K562 (cell line): Measurements from ENCODE around the gene GALNT9. TPM values are rescaled to one million over a fixed set of nuclear protein-coding genes. Genes with fewer than 3 reads are reported as not detected.
A peak's percentile ranks its signal among the peaks of the same experiment; 100 is the strongest.

Source experiments
- ATAC-seq: fragments of 200-7000 bp; cut with Tn5 transposase; 3 replicates; pipeline ENCODE4 v1.9.1; 2020; ENCODE audit warnings: moderate library complexity
- BruUV-seq: library from RNA; stranded (reverse); fragments of 400-500 nt; replicated peaks from 2 replicates; lab custom pipeline; 2021; lab: Mats Ljungman, UMichigan
- CTCF ChIA-PET: fragments of 300-600 bp; formaldehyde crosslinking; extraction: SDS; loops from one replicate; lab custom pipeline; 2021; ENCODE audit warnings: low intra/inter-chr PET ratio; lab: Yijun Ruan, JAX
- POLR2A ChIA-PET: fragments of 300-600, 350-650 bp; sonication (Branson Sonifier 250); formaldehyde crosslinking; extraction: SDS; loops from one replicate; lab custom pipeline; 2021; ENCODE audit warnings: antibody characterized with exemption, inconsistent platforms; lab: Yijun Ruan, JAX
- DNase-seq, 4 experiments: peaks; one replicate each; pipeline versions ENCODE4 v3.0.0 to v3.0.0-alpha.2; 2011 to 2018; ENCODE audit warnings: low spot score in 3 of 4, mixed read lengths in 3 of 4; ENCODE audit errors: extremely low read depth in 1 of 4
- FAIRE-seq: peaks from 2 replicates; lab custom pipeline; 2011; peaks lifted over from hg19 to GRCh38; lab: Jason Lieb, UNC
- H2AFZ ChIP-seq: 2 replicates; pipeline ENCODE4 v1.6.0; 2011; ENCODE audit warnings: low read depth, low read length, control low read depth, inconsistent platforms
- H3K27ac ChIP-seq: fragments of 200-600 bp; 3 replicates; pipeline ENCODE4 v1.8.0; 2011; ENCODE audit warnings: low read depth, mild to moderate bottlenecking, control low read depth, inconsistent platforms, low read length, moderate library complexity, mixed read lengths; ENCODE audit errors: extremely low read depth
- H3K27me3 ChIP-seq, 2 experiments: fragments of 300-600 bp in 1 of 2; 2 replicates in 1 of 2; 3 replicates in 1 of 2; pipeline versions ENCODE4 v1.6.0 to v1.8.0; 2011; ENCODE audit warnings: inconsistent platforms in 2 of 2, low read length in 2 of 2, mild to moderate bottlenecking in 1 of 2, mixed read lengths in 1 of 2, moderate library complexity in 1 of 2; ENCODE audit not compliant: control insufficient read depth in 2 of 2, insufficient read depth in 2 of 2
- H3K36me3 ChIP-seq: fragments of 300-600 bp; 3 replicates; pipeline ENCODE4 v1.8.0; 2011; ENCODE audit warnings: mild to moderate bottlenecking, low read length, inconsistent platforms; ENCODE audit not compliant: control insufficient read depth, insufficient read depth
- H3K4me1 ChIP-seq, 2 experiments: fragments of 200-600 bp in 1 of 2; replicated peaks in 1 of 2; 2 replicates in 1 of 2; 3 replicates in 1 of 2; pipeline versions ENCODE4 v1.5.1 to v1.8.0; 2011; ENCODE audit warnings: inconsistent platforms in 2 of 2, low read length in 2 of 2, mild to moderate bottlenecking in 1 of 2, mixed read lengths in 1 of 2, moderate library complexity in 1 of 2; ENCODE audit not compliant: control insufficient read depth in 2 of 2, insufficient read depth in 2 of 2
- H3K4me2 ChIP-seq: 2 replicates; pipeline ENCODE4 v1.6.1; 2011; ENCODE audit warnings: low read length, control low read depth, inconsistent platforms, mixed read lengths; ENCODE audit not compliant: insufficient read depth
- H3K4me3 ChIP-seq: fragments of 200-600 bp; sonication (generic), shearing (Covaris generic); 2 replicates; pipeline ENCODE4 v1.5.1; 2016; ENCODE audit warnings: control low read depth, inconsistent platforms
- H3K79me2 ChIP-seq: fragments of 200-600 bp; 3 replicates; pipeline ENCODE4 v1.8.0; 2011; ENCODE audit warnings: low read length, inconsistent platforms; ENCODE audit not compliant: control insufficient read depth, insufficient read depth
- H3K9ac ChIP-seq, 2 experiments: 2 replicates each; pipeline versions ENCODE4 v1.6.0 to v1.6.1; 2011; ENCODE audit warnings: low read depth in 2 of 2, low read length in 2 of 2, control low read depth in 1 of 2, inconsistent platforms in 1 of 2, mild to moderate bottlenecking in 1 of 2, mixed read lengths in 1 of 2; ENCODE audit not compliant: insufficient read depth in 1 of 2
- H3K9me1 ChIP-seq: one replicate; pipeline ENCODE4 v1.6.0; 2011; ENCODE audit warnings: inconsistent platforms, mild to moderate bottlenecking, low read length, moderate library complexity; ENCODE audit not compliant: control insufficient read depth, insufficient read depth
- H3K9me3 ChIP-seq: replicated peaks from 2 replicates; pipeline ENCODE4 v1.5.1; 2011; ENCODE audit warnings: low read depth, low read length, inconsistent platforms; ENCODE audit not compliant: control insufficient read depth, insufficient read depth
- H4K20me1 ChIP-seq: replicated peaks from 2 replicates; pipeline ENCODE4 v1.6.1; 2011; ENCODE audit warnings: low read length, inconsistent platforms, mixed read lengths; ENCODE audit not compliant: control insufficient read depth, insufficient read depth
- ATF3 ChIP-seq, 2 experiments: fragments of 450-650 bp in 1 of 2; sonication (generic) in 1 of 2; formaldehyde crosslinking in 1 of 2; IDR thresholded peaks in 1 of 2; conservative IDR thresholded peaks in 1 of 2; 2 replicates each; pipeline versions ENCODE4 v1.6.1 to v1.8.1; 2016 to 2023; ENCODE audit warnings: mild to moderate bottlenecking in 2 of 2, moderate library complexity in 2 of 2, inconsistent platforms in 1 of 2, missing genetic modification reagents in 1 of 2
- BCOR ChIP-seq: fragments of 450-650 bp; IDR thresholded peaks from 2 replicates; pipeline ENCODE4 v1.6.1; 2016
- POLR2B ChIP-seq: fragments of 450-650 bp; IDR thresholded peaks from 2 replicates; pipeline ENCODE4 v1.6.1; 2018; ENCODE audit warnings: low read depth; ENCODE audit not compliant: partially characterized antibody
- ZBTB1 ChIP-seq: sonication (generic); formaldehyde crosslinking; IDR thresholded peaks from 2 replicates; pipeline ENCODE4 v1.8.1; 2023; ENCODE audit warnings: missing genetic modification reagents, low read depth, mild to moderate bottlenecking, borderline replicate concordance
- ZNF785 ChIP-seq: fragments of 250-450 bp; sonication (Bioruptor Pico); IDR thresholded peaks from 2 replicates; pipeline ENCODE4 v1.4.0; 2020; ENCODE audit warnings: mild to moderate bottlenecking
- in situ Hi-C: fragments of 300-500 bp; cut with MboI; formaldehyde crosslinking; loops from 4 replicates; pipeline ENCODE4 v1.15.0; 2018; ENCODE audit warnings: inconsistent platforms, mixed read lengths
- intact Hi-C: fragments of 100-400 bp; cut with micrococcal nuclease; formaldehyde crosslinking; loops from 2 replicates; pipeline ENCODE4 v1.14.2; 2022
- polyA plus RNA-seq, 8 experiments: library from polyadenylated mRNA; depleted of rRNA in 4 of 8; stranded (reverse) in 5 of 8; unstranded in 3 of 8; fragments of >200 nt; fragmentation: Nextera tagmentation in 2 of 8; fragmentation: Illumina TruSeq in 1 of 8; extraction: Ambion mirVana in 2 of 8; extraction: Trizol in 1 of 8; gene quantifications; 2 replicates each; pipeline versions ENCODE4 v1.2.1 to v1.2.3, GENCODE V29; 2011 to 2014; ENCODE audit warnings: inconsistent platforms in 1 of 8, missing spikeins in 1 of 8
- total RNA-seq, 7 experiments: library from RNA; depleted of rRNA in 6 of 7; stranded (reverse); fragments of >200 nt in 6 of 7; fragmentation: Illumina TruSeq in 2 of 7; extraction: Trizol in 2 of 7; gene quantifications; 2 replicates each; pipeline versions ENCODE4 v1.2.1 to v1.2.3, GENCODE V29; 2011 to 2021; ENCODE audit warnings: low replicate concordance in 1 of 7
- TF ChIP-seq, protein P1 (sequence below): sonication (generic); formaldehyde crosslinking; IDR thresholded peaks from 2 replicates; pipeline ENCODE4 v1.8.0; 2022; ENCODE audit warnings: missing genetic modification reagents, mild to moderate bottlenecking, borderline replicate concordance

GALNT9 gene
- total and polyA plus RNA-seq, 9 of the 15 experiments (the other 6 are each of a cell fraction or from before 2014, with no cell fraction given), result not detected

DNA sequence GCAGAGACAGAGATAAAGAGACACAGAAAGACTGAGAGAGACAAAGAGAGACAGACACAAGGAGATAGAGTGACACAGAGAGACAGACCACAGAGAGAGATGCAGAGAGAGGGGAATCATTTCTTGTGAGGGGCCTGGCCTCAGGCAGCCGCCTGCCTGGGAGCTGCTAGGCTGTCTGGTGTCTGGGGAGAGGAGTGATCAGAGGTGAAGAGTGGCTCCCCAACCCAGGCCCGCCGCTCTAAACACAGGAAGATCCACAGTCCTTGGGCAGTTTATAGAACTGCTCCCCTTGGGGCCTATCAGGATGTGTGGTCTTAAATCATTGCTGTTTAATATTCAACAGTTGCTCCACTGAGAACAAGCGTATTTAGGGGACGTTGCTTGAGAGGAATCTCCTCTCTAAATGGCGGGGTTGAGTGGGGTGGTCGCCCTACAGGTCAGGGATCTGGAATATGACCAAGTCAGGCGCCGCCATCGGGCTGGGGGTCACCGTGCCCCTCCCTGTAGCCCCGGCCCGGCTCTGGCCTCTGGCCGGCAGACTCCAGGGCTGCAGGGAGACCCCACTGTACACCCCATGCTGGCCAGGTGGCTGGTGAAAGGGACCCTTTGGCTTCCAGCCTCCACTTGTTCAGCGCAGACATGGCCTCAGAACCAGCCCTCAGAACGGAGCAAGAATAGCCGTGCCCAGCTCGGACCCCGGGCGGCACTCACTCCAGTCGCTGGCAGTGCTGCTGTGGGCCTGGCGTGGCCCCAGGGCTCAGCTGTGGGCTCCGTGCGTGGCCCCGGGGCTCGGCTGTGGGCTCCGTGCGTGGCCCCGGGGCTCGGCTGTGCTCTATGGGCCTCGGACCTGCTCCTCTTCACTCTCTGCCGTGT lies 89.4 kb downstream of the GALNT9 start (continued):
- TF ChIP-seq ATF3 (IDR thresholded peaks at IDR 0.05) (no peak), ATF3 (CRISPR knock-in tag; conservative IDR thresholded peaks at IDR 0.05) (no peak), ZNF785 (CRISPR knock-in tag) (no peak), ZBTB1 (CRISPR knock-in tag) (no peak), POLR2B (no peak)

GRCh38 chr12:132239392-132239791 lies 90.0 kb downstream of the GALNT9 start:
- intact Hi-C loops (no loop called here), in situ Hi-C loops (no loop called here)
- Histone ChIP-seq H3K36me3 (no peaks in the 10 kb centered on the region), H4K20me1 (no peaks in the 10 kb centered on the region), H3K9ac (no peak overlapping the region), H3K4me3 (no peak overlapping the region), H3K4me1 (peaks cover 0 to 15% of the 10 kb centered on the region in 2 experiments; a peak in 2 of 5 replicates), H3K27ac (no peak overlapping the region), H2AFZ (no peak overlapping the region), H3K79me2 (no peaks in the 10 kb centered on the region), H3K9me1 (no peaks in the 10 kb centered on the region), H3K27me3 (peaks cover 2 to 20% of the 10 kb centered on the region in 2 experiments; a peak in 3 of 5 replicates), H3K9me3 (no peaks in the 10 kb centered on the region), H3K4me2 (no peak overlapping the region)
- no peak for ATAC-seq
- BruUV-seq, result no TSS peak
- ChIA-PET CTCF (no interaction called here), POLR2A (no interaction called here)
- no peak for FAIRE-seq
- no peak for DNase-seq
- peak; percentile 51; the same call in 1 of the 2 replicates for TF ChIP-seq BCOR
- TF ChIP-seq, protein P1, sequence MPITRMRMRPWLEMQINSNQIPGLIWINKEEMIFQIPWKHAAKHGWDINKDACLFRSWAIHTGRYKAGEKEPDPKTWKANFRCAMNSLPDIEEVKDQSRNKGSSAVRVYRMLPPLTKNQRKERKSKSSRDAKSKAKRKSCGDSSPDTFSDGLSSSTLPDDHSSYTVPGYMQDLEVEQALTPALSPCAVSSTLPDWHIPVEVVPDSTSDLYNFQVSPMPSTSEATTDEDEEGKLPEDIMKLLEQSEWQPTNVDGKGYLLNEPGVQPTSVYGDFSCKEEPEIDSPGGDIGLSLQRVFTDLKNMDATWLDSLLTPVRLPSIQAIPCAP (CRISPR knock-in tag), result no peak
